AG08396 (cell line): Measurements from ENCODE around the gene MAP3K12.
"Not testable (repeated sequence)": the region's sequence is repeated elsewhere in the genome, so short reads cannot be mapped to it uniquely, and the experiment has no call there.

Source experiments
- DNase-seq: peaks from one replicate; pipeline ENCODE4 v3.0.0; 2012; ENCODE audit warnings: low spot score, mixed read lengths

MAP3K12 gene, protein sequence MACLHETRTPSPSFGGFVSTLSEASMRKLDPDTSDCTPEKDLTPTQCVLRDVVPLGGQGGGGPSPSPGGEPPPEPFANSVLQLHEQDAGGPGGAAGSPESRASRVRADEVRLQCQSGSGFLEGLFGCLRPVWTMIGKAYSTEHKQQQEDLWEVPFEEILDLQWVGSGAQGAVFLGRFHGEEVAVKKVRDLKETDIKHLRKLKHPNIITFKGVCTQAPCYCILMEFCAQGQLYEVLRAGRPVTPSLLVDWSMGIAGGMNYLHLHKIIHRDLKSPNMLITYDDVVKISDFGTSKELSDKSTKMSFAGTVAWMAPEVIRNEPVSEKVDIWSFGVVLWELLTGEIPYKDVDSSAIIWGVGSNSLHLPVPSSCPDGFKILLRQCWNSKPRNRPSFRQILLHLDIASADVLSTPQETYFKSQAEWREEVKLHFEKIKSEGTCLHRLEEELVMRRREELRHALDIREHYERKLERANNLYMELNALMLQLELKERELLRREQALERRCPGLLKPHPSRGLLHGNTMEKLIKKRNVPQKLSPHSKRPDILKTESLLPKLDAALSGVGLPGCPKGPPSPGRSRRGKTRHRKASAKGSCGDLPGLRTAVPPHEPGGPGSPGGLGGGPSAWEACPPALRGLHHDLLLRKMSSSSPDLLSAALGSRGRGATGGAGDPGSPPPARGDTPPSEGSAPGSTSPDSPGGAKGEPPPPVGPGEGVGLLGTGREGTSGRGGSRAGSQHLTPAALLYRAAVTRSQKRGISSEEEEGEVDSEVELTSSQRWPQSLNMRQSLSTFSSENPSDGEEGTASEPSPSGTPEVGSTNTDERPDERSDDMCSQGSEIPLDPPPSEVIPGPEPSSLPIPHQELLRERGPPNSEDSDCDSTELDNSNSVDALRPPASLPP

DNA sequence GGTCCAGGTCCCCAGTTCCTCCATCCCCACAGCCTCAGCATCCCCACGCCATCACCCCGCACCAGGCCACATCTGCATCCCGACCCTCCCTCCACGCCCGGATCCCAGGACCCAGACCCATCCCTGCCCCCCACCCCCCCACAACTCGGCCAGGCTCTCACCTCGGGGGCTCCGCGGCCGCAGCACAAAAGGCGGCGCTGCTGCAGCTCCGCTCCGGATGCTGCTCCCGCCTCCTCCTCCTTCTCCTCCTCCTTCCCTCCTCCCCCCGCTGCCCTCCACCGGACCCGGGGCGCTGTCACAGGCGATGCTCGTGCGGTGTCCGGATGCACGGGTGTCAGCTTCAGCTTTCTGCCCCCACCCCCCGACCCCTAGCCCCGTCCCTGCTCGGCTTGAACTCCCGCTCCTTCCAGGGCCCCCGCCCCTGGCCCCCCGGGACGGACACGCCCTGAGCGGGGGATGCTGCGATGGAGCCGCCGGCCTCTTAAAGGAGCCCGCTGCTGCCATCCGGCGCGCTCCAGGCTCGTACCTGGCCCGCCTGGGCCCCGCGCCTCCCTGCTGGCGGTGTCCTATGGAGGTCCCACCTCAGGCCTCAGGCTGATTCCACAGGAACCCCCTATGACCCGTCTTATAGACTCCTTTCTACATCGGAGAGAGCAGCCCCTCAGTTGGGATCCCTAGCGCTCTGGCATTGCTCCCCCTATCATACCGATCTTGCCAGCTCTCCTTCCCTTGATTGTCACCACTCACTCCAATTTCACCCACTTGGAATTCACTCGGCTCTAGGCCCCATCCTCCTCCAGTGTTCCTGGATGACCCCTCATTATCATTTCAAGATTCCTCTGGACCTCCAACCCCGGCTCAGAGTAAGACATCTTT lies at the start of gene MAP3K12:
MAP3K12 (minus strand) TSS at position 193 of the 876 bp plus-strand sequence. CDS start 12,067 bp downstream, outside the sequence.
- peak; percentile 57 for DNase-seq

DNA sequence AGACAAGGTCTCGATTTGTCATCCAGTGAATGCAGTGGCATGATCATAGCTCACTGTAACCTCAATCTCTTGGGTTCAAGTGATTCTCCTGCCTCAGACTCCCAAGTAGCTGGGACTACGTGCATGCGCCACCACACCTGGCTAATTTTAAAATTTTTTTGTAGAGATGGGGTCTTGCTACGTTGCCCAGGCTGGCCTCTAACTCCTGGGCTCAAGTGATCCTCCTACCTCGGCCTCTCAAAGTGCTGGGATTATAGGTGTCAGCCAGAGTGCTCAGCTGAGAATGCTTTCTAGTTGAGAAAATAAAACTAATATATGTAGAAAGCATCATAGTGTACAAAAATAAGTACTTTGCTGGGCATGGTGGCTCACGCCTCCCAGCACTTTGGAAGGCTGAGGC lies 49.1 kb upstream of the MAP3K12 start:
- DNase-seq = not testable (repeated sequence)

DNA sequence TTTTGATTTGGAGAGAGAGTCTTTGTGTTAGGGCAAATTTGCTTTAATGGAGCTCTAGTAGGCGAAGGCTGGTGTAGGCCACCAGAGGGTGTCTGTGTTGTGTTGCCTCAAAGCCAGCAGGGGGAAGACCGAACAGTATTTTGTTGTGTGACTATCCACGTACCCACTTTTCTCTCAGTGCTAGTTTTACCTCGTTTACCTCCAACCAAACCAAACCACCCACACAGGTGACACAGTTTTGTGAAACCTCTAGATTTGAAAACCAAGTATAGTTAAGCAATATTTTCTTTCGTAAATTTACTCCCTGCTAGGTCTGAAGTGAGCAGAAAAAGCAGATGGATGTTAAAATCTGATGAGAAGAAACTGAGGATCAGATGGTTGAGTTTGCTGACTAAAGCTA lies 44.3 kb upstream of the MAP3K12 start:
- DNase-seq = peak; percentile 65

DNA sequence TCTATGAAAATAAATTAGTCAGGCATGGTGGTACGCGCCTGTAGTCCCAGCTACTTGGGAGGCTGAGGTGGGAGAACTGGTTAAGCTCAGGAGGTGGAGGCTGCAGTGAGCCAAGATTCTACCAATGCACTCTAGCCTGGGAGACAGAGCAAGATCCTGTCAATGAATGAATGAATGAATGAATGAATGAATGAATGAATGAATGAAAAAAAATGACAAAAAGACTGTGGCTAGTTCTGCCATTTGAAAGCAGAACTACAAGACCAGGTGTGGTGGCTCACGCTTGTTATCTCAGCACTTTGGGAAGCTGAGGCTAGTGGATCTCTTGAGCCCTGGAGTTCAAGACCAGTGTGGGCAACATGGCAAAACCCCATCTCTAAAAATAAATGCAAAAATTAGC lies 40.3 kb upstream of the MAP3K12 start:
- DNase-seq = no peak

DNA sequence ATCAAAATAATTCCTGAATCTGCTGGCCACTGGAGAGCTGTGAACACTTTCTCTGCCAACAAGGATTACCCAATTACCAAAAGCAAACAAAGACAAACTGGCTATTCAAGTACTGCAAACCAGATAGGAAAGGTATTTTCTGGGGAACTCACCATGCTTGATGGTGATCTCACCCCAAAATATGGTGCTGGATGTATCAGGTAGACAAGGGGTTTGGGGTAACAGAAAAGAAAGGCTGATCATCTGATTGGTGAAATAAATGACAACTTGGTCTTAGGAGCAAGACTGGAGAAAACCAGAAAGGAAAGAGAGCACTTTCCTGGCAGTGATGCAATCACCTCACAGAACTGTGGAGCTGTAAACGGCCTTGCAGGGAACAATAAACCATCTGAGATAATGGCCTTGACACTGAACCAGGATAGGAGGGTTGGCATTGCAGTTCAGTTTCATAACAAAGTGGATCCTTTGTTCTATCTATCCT lies 39.0 kb upstream of the MAP3K12 start:
- peak; percentile 15 for DNase-seq

DNA sequence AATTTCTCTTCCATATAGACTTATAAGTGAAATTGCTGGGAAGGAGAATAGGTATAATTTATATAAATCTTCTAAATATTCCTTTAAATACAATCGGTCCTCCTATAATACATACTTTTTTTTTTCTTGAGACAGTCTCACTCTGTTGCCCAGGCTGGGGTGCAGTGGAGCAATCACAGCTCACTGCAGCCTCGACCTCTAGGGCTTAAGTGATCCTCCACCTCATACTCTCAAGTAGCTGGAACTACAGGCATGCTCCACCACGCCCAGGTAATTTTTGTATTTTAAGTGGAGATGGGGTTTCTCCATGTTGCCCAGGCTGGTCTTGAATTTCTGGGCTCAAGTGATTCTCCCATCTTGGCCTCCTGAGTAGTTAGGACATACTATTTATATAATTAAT lies 37.7 kb upstream of the MAP3K12 start:
- DNase-seq = no peak

DNA sequence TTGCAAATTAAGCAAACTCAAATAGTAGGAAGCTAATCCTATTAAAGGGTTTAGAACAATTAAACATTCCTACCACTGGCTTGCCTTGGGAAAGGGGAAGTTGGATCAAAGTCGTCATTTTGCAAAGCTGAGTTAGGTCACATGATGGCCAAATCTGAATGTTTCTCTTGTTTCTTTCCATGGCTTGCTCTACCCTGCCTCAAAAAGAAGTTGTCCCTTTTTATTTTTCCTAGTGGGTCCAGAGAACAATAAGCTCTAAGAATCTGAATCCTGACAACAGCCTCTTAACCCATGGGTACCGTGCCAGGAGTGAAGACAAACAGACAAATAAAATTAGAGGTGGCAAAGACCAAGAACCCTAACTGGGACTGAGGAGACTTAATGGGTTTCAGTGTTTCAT lies 34.2 kb upstream of the MAP3K12 start:
- DNase-seq = no peak

DNA sequence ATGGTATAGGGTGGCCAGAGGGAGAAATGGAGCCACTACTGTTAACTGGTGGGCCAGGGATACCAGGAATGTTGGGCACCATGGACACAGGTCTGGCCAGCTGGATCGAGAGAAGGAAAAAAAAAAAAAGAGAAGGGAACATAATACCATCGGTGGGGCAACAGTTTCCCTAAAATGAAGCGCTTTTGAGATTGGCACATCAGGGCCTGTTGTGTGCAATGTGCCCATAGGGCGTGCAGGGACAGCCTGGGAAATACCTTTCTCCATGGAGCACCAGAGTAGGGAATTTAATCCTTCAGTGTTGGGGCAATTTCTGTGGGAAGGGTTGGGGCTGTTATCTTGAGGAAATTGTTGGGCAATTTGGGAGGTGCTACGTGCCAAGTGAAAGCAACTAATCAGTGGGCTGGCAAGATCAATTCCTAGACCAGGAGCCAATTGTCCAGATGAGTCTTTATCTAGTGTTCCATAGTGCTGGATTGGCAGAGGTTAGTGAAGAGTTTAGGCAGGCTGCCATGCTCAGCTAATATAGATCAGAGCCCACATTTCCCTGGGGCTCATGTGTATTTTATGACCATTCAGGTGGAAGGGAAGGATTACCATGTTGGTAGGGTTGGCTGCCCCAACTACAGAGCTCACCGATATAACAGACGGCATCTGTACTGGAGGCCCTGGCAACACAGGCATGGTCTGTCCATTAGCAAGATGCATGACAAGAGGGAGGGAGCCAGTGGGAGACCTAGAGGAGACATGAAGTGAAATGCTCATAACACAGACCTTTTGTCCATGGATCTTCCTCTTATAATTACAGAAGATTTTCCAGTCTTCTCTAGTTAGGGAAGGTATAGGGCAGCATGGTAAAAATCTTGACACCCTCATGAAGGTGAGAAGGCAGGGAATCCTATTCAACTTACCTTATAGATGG lies 33.5 kb upstream of the MAP3K12 start:
- DNase-seq = no peak

DNA sequence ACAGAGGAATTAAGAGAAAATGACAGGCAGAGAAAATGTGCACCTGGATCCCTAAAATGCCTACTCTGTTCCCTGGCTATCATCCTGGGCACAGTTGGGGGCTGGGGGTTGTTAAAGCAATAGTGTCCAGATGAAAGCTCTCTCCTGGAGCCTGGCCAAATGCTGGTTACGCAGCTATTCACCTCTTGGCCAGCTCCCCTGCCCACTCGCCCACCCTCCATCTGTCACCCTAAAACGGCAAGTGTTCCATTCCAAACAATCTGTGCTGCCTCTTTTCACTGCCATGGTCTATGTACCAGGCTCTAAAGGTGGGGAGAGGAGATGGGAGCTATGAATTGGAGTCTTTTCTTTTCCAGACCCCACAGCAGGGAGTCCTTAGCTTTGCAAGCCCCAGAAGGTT lies 32.8 kb upstream of the MAP3K12 start:
- no peak for DNase-seq

DNA sequence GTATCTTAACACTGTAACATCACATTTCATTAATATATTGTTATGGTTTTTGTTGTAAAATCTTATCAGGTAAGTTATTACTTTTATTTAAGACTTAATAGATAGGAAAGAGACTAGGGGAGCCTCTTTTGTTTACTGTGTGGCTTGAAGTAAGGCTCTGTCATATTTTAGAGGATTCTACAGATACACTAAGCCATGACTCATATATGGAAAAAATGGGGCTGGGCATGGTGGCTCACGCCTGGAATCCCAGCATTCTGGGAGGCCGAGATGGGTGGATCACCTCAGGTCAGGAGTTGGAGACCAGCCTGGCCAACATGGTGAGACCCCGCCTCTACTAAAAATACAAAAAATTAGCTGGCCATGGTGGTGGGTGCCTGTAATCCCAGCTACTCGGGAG lies 31.7 kb upstream of the MAP3K12 start:
- DNase-seq = peak; percentile 36

DNA sequence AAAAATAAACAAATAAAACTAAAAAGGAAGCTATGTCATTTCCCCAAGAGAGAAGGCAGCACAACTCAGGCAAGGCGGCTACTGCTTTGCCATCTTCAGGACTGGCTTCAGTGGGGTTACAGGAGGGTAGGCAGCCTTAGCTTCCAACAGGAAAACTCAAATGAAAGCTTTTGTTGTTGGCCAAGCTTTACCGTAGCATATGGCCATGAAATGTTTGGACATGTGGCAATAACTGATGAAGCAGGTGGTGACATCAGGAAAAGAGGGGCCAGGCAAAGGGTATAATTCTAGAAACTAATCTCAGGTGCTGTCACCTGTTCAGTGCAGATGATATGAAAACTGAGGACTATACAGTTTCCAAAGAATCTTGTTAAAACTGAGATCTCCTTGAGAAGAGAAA lies 30.8 kb upstream of the MAP3K12 start:
- no peak for DNase-seq

DNA sequence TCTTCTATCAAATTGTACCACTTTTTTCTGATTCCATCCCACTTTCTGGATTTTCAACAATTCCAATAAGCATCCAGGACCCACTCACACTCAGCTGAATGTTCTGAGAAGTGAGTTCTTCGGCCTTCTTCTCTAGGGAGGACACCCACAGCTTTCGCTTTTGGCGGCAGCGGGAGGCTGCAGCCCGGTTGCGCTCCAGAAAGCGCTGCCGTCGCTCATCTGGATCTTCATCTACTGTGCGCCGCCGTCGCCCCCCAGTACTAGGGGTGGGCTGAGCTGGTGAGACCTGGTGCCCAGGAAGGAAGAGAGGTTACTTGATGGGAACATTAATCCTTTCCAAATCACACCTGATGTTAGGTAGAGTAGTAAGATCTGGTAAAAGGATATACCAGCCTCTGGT lies 25.2 kb upstream of the MAP3K12 start:
- no peak for DNase-seq

DNA sequence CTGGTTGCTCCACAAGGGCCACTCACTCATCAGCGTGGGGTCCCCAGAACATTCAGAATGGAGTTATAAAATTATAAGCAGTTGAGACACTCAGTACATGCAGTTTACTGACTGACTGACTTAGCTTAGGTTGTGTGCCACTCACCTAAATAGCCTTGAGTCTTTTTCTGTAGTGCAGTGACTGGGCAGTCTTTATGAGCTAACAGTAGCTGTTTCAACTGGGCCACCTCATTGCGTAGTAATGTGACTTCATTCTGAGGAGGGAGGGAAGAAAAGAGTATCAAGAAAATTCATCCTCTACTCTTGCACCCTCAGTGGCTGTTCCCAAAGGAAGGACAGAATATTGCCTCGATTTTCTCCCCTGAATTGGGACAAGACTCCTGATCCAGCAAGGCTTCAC lies 23.9 kb upstream of the MAP3K12 start:
- DNase-seq = no peak

DNA sequence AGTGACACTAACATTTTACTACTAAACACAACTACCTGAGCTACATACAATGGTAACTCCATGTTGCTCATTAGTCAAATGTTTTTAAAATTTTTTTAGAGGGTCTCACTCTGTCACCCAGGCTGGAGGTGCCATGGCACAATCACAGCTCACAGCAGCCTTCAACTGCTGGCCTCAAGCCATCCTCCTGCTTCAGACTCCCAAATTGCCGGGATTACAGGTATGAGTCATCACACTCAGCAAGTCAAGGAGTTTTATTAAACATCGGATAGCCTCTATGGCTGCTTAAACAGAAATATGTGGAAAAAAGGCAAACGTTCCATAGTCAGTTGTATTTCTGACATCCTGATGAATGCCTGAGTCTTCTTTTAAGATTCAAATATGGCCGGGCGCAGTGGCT lies 19.1 kb upstream of the MAP3K12 start:
- DNase-seq = no peak

DNA sequence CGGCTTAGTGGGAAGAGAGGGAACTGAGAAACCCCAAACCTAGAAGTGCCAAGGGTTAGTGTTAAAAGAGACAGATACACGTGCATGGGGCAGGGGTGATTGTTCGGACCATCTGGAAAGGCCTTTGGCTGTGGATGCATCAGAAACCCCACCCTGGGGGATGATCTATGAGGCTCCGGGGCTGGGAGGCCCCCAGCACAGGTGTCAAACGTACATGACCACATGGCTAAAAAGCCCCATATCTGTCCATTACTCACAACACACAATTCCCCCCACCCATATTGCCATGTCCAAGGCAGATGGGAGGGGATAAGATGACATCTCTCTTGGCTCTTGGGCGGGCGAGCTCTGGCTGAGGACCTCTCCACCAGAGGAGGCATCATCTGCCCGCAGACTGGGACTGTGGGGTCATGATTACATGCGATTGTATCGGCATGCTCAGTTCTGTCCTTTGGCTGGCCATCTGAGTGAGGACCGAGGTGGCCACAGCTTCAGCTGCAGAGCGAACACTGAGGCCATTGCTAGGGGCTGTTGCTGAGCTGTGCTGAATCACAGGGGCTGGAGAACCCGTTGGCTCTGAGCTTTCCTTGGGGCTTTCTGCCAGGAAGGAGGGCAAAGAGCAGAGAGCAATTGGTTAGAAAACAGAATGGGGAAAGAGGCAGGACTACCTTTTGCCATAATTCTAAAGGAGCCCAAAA lies 17.6 kb upstream of the MAP3K12 start:
- no peak for DNase-seq

DNA sequence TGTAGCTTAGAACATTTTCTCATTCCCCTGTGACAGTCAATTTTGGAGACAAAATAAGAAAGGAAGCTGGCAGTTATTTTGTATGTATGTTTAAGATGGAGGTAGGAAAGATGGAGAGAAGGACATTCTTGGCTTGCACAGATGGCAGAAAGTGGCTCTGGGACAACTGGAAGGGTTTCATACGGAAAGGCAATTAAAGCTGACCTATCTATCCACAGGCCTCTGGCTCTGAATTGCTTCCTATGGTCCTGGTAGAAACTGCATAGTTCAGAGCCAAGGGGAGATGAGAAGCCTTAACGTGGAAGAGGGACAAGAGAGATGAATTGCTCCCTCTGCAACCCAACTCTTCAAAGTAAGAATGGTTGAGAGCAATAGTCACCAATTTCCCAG lies 16.0 kb upstream of the MAP3K12 start:
- no peak for DNase-seq

DNA sequence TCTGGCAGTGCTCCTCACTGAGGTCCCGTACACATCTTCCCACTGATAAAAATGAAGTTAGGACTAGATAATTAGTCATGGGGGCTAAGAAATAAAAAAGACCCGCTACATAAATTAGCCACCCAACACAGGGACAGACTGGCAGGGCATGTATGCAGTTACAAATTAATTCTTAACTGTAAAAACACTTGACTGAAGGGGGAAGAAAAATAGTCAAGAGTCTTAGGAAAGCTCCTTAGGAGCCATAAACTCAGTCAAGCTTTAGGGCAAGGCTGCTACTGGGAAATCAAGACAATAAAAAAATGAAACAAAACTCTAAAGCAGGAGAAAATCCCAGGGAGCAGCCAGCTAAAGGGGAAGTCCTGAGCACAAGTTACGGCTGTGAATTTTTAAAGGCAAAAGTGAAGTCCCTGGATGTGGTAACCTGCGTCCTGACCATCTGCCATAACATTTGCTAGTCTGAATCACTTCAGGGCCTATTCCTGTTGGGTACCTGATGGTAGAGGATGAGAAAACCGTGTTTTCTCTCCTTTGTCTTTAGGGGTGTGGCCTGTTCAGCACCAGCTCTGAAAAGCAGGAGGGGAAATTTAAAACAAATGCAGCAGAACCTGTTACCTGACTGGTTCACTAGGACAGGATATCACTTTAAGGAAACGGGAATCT lies 15.5 kb upstream of the MAP3K12 start:
- DNase-seq = no peak

DNA sequence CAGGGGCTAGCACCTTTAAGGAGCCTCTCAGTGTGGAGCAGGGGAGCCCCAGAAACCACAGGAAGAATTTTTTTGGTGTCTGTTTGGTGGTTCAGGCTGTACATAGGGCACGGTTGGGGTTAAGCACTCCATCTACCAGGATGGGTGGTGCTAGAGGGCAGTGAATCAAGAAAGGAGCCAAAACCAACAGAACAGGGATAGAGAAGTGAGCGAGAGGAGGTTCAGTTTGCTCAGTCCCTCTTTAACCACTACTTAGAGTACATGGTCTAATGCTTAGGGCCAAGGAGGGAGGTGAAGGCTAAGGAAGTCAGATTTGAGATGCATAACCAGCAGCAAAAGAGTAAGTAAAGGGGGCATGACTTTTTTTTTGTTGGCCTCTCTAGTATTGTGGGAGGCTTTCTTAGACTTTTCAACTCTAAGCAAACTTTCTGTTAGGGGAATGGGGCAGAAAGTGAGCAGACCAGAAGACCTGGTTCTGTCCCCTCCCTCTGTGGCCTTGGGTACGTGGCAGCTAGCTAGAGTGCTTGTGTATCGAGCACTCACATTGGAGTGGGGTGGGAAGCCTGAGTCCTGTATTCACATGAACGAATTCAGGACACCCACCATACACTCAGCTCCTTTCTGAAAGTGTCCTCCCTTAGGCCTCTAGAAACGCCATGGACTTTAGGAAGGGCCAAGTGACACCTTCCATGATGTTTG lies 14.6 kb upstream of the MAP3K12 start:
- DNase-seq = no peak

DNA sequence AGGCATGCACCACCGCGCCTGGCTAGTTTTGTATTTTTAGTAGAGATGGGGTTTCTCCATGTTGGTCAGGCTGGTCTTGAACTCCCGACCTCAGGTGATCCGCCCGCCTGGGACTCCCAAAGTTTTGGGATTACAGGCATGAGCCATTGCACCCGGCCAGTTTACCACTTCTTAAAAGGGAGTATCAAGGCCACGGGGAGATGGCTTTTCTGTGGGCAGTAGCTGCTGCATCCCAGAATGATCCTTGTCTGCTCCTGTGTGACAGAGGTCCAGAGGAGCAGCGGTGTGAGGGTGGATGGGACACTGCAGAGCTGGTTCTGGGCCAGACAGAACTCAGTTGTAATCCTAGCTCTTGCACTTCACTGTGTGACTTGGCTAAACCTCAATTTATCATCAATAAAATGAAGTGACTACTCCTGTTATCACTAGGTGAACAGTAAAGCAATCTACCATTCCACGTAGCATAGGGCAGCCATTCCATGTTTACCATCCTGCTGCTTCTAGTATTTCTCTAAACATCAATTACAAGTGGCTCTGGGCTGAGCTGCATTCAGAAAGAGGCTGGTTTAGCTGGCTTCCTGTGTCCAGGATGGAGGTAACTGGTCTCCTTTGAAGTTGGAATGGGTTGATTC lies 11.0 kb upstream of the MAP3K12 start:
- no peak for DNase-seq
